ENCODE results near the gene DNAJB13. TPM values are rescaled to one million over a fixed set of nuclear protein-coding genes. Genes with fewer than 3 reads are reported as not detected.

Gene DNAJB13
- total RNA-seq, 2 experiments from 2014 or later: 0.47 TPM; not detected in 1

- Mint-ChIP-seq H3K27me3 (no peaks in the 10 kb centered on the region), H3K4me1 (peaks cover 49% of the 10 kb centered on the region), H3K4me3 (no peak overlapping the region), H3K27ac (peak overlapping the region; percentile 81), H3K36me3 (peaks cover 21% of the 10 kb centered on the region), H3K9me3 (no peaks in the 10 kb centered on the region)
- no peak for DNase-seq
- ATAC-seq (ENCODE audit: low read depth): no peak
- POLR2A ChIA-PET: interaction anchor here (0.6 to 1.9 kb wide), 3 partner anchors 28 to 37 kb away, joined by 3 to 9 read pairs (median 6); partner anchors contain the start of gene UCP2
Measured at GRCh38 chr11:74010306-74011300, 59.8 kb downstream of the DNAJB13 start.

- DNase-seq: no peak
- Mint-ChIP-seq H3K4me1 (peaks cover 51% of the 10 kb centered on the region), H3K36me3 (peaks cover 29% of the 10 kb centered on the region), H3K27me3 (no peaks in the 10 kb centered on the region), H3K9me3 (no peaks in the 10 kb centered on the region), H3K4me3 (peak overlapping the region; percentile 2), H3K27ac (peak overlapping the region; percentile 81)
- POLR2A ChIA-PET: interaction anchor here (0.6 to 1.9 kb wide), 6 partner anchors 9 to 116 kb away, joined by 3 to 9 read pairs (median 4); partner anchors contain the start of gene UCP2
- ATAC-seq (ENCODE audit: low read depth): peak; percentile 61
Measured at GRCh38 chr11:74011360-74012073, 60.7 kb downstream of the DNAJB13 start.

GRCh38 chr11:74012074-74012809, 61.4 kb downstream of the DNAJB13 start:
- no peak for ATAC-seq (ENCODE audit: low read depth)

GRCh38 chr11:74013141-74013540, 62.3 kb downstream of the DNAJB13 start:
- Mint-ChIP-seq H3K4me3 (no peak overlapping the region), H3K4me1 (peaks cover 49% of the 10 kb centered on the region), H3K27ac (no peak overlapping the region), H3K36me3 (peaks cover 37% of the 10 kb centered on the region), H3K27me3 (no peaks in the 10 kb centered on the region), H3K9me3 (no peaks in the 10 kb centered on the region)
- POLR2A ChIA-PET: interaction anchor here (0.6 to 1.6 kb wide), 3 partner anchors 16 to 32 kb away, joined by 3 to 7 read pairs (median 4); partner anchors contain the start of gene UCP2
- no peak for DNase-seq
- no peak for ATAC-seq (ENCODE audit: low read depth)

More at GRCh38 chr11:74012074-74012809, 61.4 kb downstream of the DNAJB13 start:
- Mint-ChIP-seq H3K4me3 (no peak overlapping the region), H3K4me1 (peaks cover 49% of the 10 kb centered on the region), H3K9me3 (no peaks in the 10 kb centered on the region), H3K36me3 (peaks cover 36% of the 10 kb centered on the region), H3K27ac (peak overlapping the region; percentile 81), H3K27me3 (no peaks in the 10 kb centered on the region)
- DNase-seq: no peak
- POLR2A ChIA-PET: interaction anchor here (0.6 to 1.9 kb wide), 7 partner anchors 8 to 115 kb away, joined by 3 to 9 read pairs (median 4); partner anchors contain the start of gene UCP2

- no peaks in the 10 kb centered on the region for H3K27me3 Mint-ChIP-seq
- H3K9me3 Mint-ChIP-seq: no peaks in the 10 kb centered on the region
- no peak overlapping the region for H3K27ac Mint-ChIP-seq
- POLR2A ChIA-PET: interaction anchor here (1.6 to 2.3 kb wide), 4 partner anchors 9 to 156 kb away, joined by 4 to 11 read pairs (median 6); partner anchors contain the start of genes C2CD3, PPME1 and UCP2
- peaks cover 42% of the 10 kb centered on the region for H3K4me1 Mint-ChIP-seq
- ATAC-seq (ENCODE audit: low read depth): no peak
- H3K36me3 Mint-ChIP-seq: peaks cover 37% of the 10 kb centered on the region
- DNase-seq: no peak
- no peak overlapping the region for H3K4me3 Mint-ChIP-seq
Measured at GRCh38 chr11:74014880-74015279, 64.1 kb downstream of the DNAJB13 start.

- no peak overlapping the region for H3K4me3 Mint-ChIP-seq
- ATAC-seq (ENCODE audit: low read depth): no peak
- no peak for DNase-seq
- POLR2A ChIA-PET: interaction anchor here (1.1 to 2.0 kb wide), 3 partner anchors 11 to 155 kb away, joined by 4 to 5 read pairs (median 4); partner anchors contain the start of genes C2CD3, PPME1 and UCP2
- no peaks in the 10 kb centered on the region for H3K27me3 Mint-ChIP-seq
- peaks cover 30% of the 10 kb centered on the region for H3K4me1 Mint-ChIP-seq
- H3K9me3 Mint-ChIP-seq: no peaks in the 10 kb centered on the region
- H3K27ac Mint-ChIP-seq: peak overlapping the region; percentile 37
- peaks cover 31% of the 10 kb centered on the region for H3K36me3 Mint-ChIP-seq
Measured at GRCh38 chr11:74015919-74016684, 65.3 kb downstream of the DNAJB13 start.

- Mint-ChIP-seq H3K27ac (no peak overlapping the region), H3K27me3 (no peaks in the 10 kb centered on the region), H3K36me3 (peaks cover 23% of the 10 kb centered on the region), H3K9me3 (no peaks in the 10 kb centered on the region), H3K4me3 (no peak overlapping the region), H3K4me1 (peaks cover 17% of the 10 kb centered on the region)
- POLR2A ChIA-PET: interaction anchor here (1.0 to 2.5 kb wide), 3 partner anchors 12 to 37 kb away, joined by 3 to 8 read pairs (median 5); partner anchors contain the start of gene UCP2
- DNase-seq (no peak), ATAC-seq (ENCODE audit: low read depth) (no peak)
Measured at GRCh38 chr11:74017631-74018030, 66.8 kb downstream of the DNAJB13 start.

- POLR2A ChIA-PET: interaction anchor here (1.0 to 2.5 kb wide), 5 partner anchors 13 to 37 kb away, joined by 3 to 8 read pairs (median 5); partner anchors contain the start of gene UCP2
- DNase-seq (no peak), ATAC-seq (ENCODE audit: low read depth) (no peak)
- H3K4me1 Mint-ChIP-seq: peaks cover 18% of the 10 kb centered on the region
- peak overlapping the region; percentile 35 for H3K27ac Mint-ChIP-seq
- H3K36me3 Mint-ChIP-seq: peaks cover 24% of the 10 kb centered on the region
- H3K9me3 Mint-ChIP-seq: no peaks in the 10 kb centered on the region
- H3K27me3 Mint-ChIP-seq: no peaks in the 10 kb centered on the region
- no peak overlapping the region for H3K4me3 Mint-ChIP-seq
Measured at GRCh38 chr11:74018331-74019005, 67.6 kb downstream of the DNAJB13 start.

- no peak overlapping the region for H3K4me3 Mint-ChIP-seq
- no peaks in the 10 kb centered on the region for H3K9me3 Mint-ChIP-seq
Measured at GRCh38 chr11:74019104-74019738, 68.4 kb downstream of the DNAJB13 start.

GRCh38 chr11:74019860-74020259, 69.0 kb downstream of the DNAJB13 start:
- Mint-ChIP-seq H3K27me3 (no peaks in the 10 kb centered on the region), H3K4me3 (peak overlapping the region; percentile 26), H3K9me3 (no peaks in the 10 kb centered on the region), H3K27ac (no peak overlapping the region), H3K36me3 (peaks cover 29% of the 10 kb centered on the region), H3K4me1 (peaks cover 22% of the 10 kb centered on the region)
- DNase-seq (no peak), ATAC-seq (ENCODE audit: low read depth) (peak; percentile 47)
- POLR2A ChIA-PET: interaction anchor here (0.7 to 2.5 kb wide), 6 partner anchors 8 to 49 kb away, joined by 3 to 8 read pairs (median 5); partner anchors contain the start of gene UCP2

More at GRCh38 chr11:74019104-74019738, 68.4 kb downstream of the DNAJB13 start:
- Mint-ChIP-seq H3K36me3 (peaks cover 29% of the 10 kb centered on the region), H3K27ac (no peak overlapping the region), H3K27me3 (no peaks in the 10 kb centered on the region), H3K4me1 (peaks cover 24% of the 10 kb centered on the region)
- ATAC-seq (ENCODE audit: low read depth) (no peak), DNase-seq (no peak)
- POLR2A ChIA-PET: interaction anchor here (1.2 to 2.5 kb wide), 5 partner anchors 14 to 39 kb away, joined by 3 to 8 read pairs (median 5); partner anchors contain the start of gene UCP2

Data from activated naive CD8-positive, alpha-beta T cell treated with anti-CD3 and anti-CD28 coated beads, Interleukin-2, amount 10 ng/mL, durations not matched to agents 7 days and 5 days (primary cell).